GM23338 (cell line): ENCODE data around the gene SLC6A19. TPM values are rescaled to one million over a fixed set of nuclear protein-coding genes. Genes with fewer than 3 reads are reported as not detected.

Experiments
- ATAC-seq: fragments of 200-7000 bp; cut with Tn5 transposase; 3 replicates; pipeline ENCODE4 v1.9.1; 2020
- DNase-seq: peaks from one replicate; pipeline ENCODE4 v3.0.0-alpha.2; 2015; ENCODE audit warnings: low spot score
- H2AFZ ChIP-seq: fragments of 200-600 bp; sonication (generic); 2 replicates; pipeline ENCODE4 v1.8.0; 2016; ENCODE audit warnings: antibody characterized with exemption, mild to moderate bottlenecking, moderate library complexity
- H3F3A ChIP-seq: fragments of 200-600 bp; sonication (generic); replicated peaks from 2 replicates; pipeline ENCODE4 v1.8.0; 2017; ENCODE audit warnings: antibody characterized with exemption, mixed run types, low read depth
- H3K27ac ChIP-seq: fragments of 200-600 bp; sonication (generic); 2 replicates; pipeline ENCODE4 v1.6.1; 2016; ENCODE audit warnings: low read depth
- H3K27me3 ChIP-seq: fragments of 200-600 bp; sonication (generic); 2 replicates; pipeline ENCODE4 v1.8.0; 2016; ENCODE audit warnings: mild to moderate bottlenecking, mixed run types, moderate library complexity; ENCODE audit not compliant: insufficient read depth
- H3K36me3 ChIP-seq: fragments of 200-600 bp; sonication (generic); 2 replicates; pipeline ENCODE4 v1.8.0; 2016; ENCODE audit warnings: mild to moderate bottlenecking; ENCODE audit not compliant: insufficient read depth
- H3K4me1 ChIP-seq: fragments of 200-600 bp; sonication (generic); 2 replicates; pipeline ENCODE4 v1.8.0; 2016; ENCODE audit warnings: mild to moderate bottlenecking, moderate library complexity; ENCODE audit not compliant: insufficient read depth
- H3K4me2 ChIP-seq: fragments of 200-600 bp; sonication (generic); 2 replicates; pipeline ENCODE4 v1.7.1; 2017; ENCODE audit warnings: mixed run types
- H3K4me3 ChIP-seq: fragments of 200-600 bp; sonication (generic); 2 replicates; pipeline ENCODE4 v1.6.1; 2016; ENCODE audit warnings: mixed run types
- H3K79me2 ChIP-seq: fragments of 200-600 bp; sonication (generic); replicated peaks from 2 replicates; pipeline ENCODE4 v1.8.0; 2017; ENCODE audit warnings: mild to moderate bottlenecking; ENCODE audit not compliant: insufficient read depth
- H3K9me2 ChIP-seq: fragments of 200-600 bp; sonication (generic); 2 replicates; pipeline ENCODE4 v1.8.0; 2017; ENCODE audit not compliant: insufficient read depth
- H4K20me1 ChIP-seq: fragments of 200-600 bp; sonication (generic); replicated peaks from 2 replicates; pipeline ENCODE4 v1.8.0; 2017; ENCODE audit warnings: mild to moderate bottlenecking; ENCODE audit not compliant: insufficient read depth
- H3K27ac Mint-ChIP-seq: 2 replicates; pipeline ENCODE4 v1.8.0; 2020; ENCODE audit warnings: inconsistent platforms, mild to moderate bottlenecking, moderate library complexity, mixed read lengths
- H3K27me3 Mint-ChIP-seq: 3 replicates; pipeline ENCODE4 v1.8.0; 2022; ENCODE audit warnings: low read depth, mild to moderate bottlenecking, moderate library complexity, mixed read lengths, inconsistent platforms; ENCODE audit not compliant: insufficient read depth, poor library complexity
- H3K36me3 Mint-ChIP-seq: 3 replicates; pipeline ENCODE4 v1.8.0; 2021; ENCODE audit warnings: low read depth, mild to moderate bottlenecking, inconsistent platforms, moderate library complexity, mixed read lengths
- H3K4me1 Mint-ChIP-seq: 3 replicates; pipeline ENCODE4 v1.8.0; 2020; ENCODE audit warnings: mild to moderate bottlenecking, inconsistent platforms, mixed read lengths
- H3K4me3 Mint-ChIP-seq: 3 replicates; pipeline ENCODE4 v1.8.0; 2021; ENCODE audit warnings: moderate library complexity, mild to moderate bottlenecking, inconsistent platforms, mixed read lengths
- H3K9me3 Mint-ChIP-seq: 3 replicates; pipeline ENCODE4 v1.8.0; 2020; ENCODE audit warnings: moderate library complexity, mild to moderate bottlenecking, inconsistent platforms, mixed read lengths
- CREB1 ChIP-seq: fragments of 250-450 bp; sonication (Bioruptor Pico); IDR thresholded peaks from 2 replicates; pipeline ENCODE4 v1.5.0; 2020; ENCODE audit warnings: low read depth, mild to moderate bottlenecking, moderate library complexity
- CTCF ChIP-seq, 2 experiments: fragments of 200-600 bp in 1 of 2; sonication (generic) in 1 of 2; conservative IDR thresholded peaks; 2 replicates each; pipeline versions ENCODE4 v1.5.1 to v1.6.1; 2016 to 2017; ENCODE audit warnings: antibody characterized with exemption in 2 of 2, low read depth in 2 of 2, mild to moderate bottlenecking in 2 of 2, moderate library complexity in 1 of 2
- ETS1 ChIP-seq: IDR thresholded peaks from 2 replicates; pipeline ENCODE4 v1.6.1; 2016; ENCODE audit warnings: antibody characterized with exemption
- EZH2 ChIP-seq: fragments of 200-600 bp; sonication (generic); IDR thresholded peaks from one replicate; pipeline ENCODE4 v1.8.0; 2017; ENCODE audit warnings: antibody characterized with exemption, mild to moderate bottlenecking, low read depth; ENCODE audit not compliant: unreplicated experiment
- EZH2phosphoT487 ChIP-seq: fragments of 200-600 bp; sonication (generic); IDR thresholded peaks from one replicate; pipeline ENCODE4 v1.8.1; 2018; ENCODE audit warnings: antibody characterized with exemption; ENCODE audit not compliant: unreplicated experiment
- JUNB ChIP-seq: IDR thresholded peaks from one replicate; pipeline ENCODE4 v1.6.1; 2016; ENCODE audit warnings: antibody characterized with exemption; ENCODE audit not compliant: unreplicated experiment
- POLR2AphosphoS5 ChIP-seq: IDR thresholded peaks from 2 replicates; pipeline ENCODE4 v1.6.1; 2016; ENCODE audit warnings: antibody characterized with exemption, low read depth
- REST ChIP-seq: IDR thresholded peaks from one replicate; pipeline ENCODE4 v1.6.1; 2018; ENCODE audit warnings: antibody characterized with exemption; ENCODE audit not compliant: unreplicated experiment
- STAT1 ChIP-seq: IDR thresholded peaks from one replicate; pipeline ENCODE4 v1.6.1; 2016; ENCODE audit warnings: antibody characterized with exemption; ENCODE audit not compliant: unreplicated experiment
- ZNF114 ChIP-seq: fragments of 250-450 bp; sonication (Bioruptor Pico); IDR thresholded peaks from 2 replicates; pipeline ENCODE4 v1.5.0; 2020; ENCODE audit warnings: mild to moderate bottlenecking, moderate library complexity
- ZNF331 ChIP-seq: fragments of 250-450 bp; sonication (Bioruptor Pico); IDR thresholded peaks from 2 replicates; pipeline ENCODE4 v1.5.0; 2020; ENCODE audit warnings: low read depth, mild to moderate bottlenecking, moderate library complexity
- polyA plus RNA-seq: library from polyadenylated mRNA; unstranded; fragments of >200 nt; fragmentation: Nextera tagmentation; extraction: Ambion mirVana; gene quantifications from 2 replicates; pipeline ENCODE4 v1.2.1, GENCODE V29; 2016
- total RNA-seq: library from RNA; depleted of rRNA; stranded (reverse); fragments of >200 nt; shearing (Covaris generic); gene quantifications from 2 replicates; pipeline ENCODE4 v1.2.3, GENCODE V29; 2014

SLC6A19 gene
- total and polyA plus RNA-seq, 2 experiments from 2014 or later = not detected

GRCh38 chr5:1229822-1230221 is 28.4 kb downstream of the SLC6A19 start:
- ATAC-seq (peak; percentile 52), DNase-seq (no peak)
- H3K4me2 ChIP-seq = no peak overlapping the region
- no peaks in the 10 kb centered on the region for H3K36me3 Mint-ChIP-seq
- H3K9me3 Mint-ChIP-seq = no peaks in the 10 kb centered on the region; the same call in 2 of the 3 replicates
- H4K20me1 ChIP-seq = no peaks in the 10 kb centered on the region
- no peaks in the 10 kb centered on the region for H3K79me2 ChIP-seq
- no peaks in the 10 kb centered on the region for H3K4me1 ChIP-seq
- H3K27ac ChIP-seq = no peak overlapping the region
- H3K4me3 Mint-ChIP-seq = no peak overlapping the region
- no peak overlapping the region for H2AFZ ChIP-seq
- H3K36me3 ChIP-seq = no peaks in the 10 kb centered on the region
- H3K4me1 Mint-ChIP-seq = peaks cover 20% of the 10 kb centered on the region
- H3F3A ChIP-seq = no peaks in the 10 kb centered on the region
- TF ChIP-seq STAT1 (no peak), ZNF331 (CRISPR knock-in tag) (no peak), EZH2phosphoT487 (no peak), EZH2 (no peak)
- no peaks in the 10 kb centered on the region for H3K27me3 ChIP-seq
- H3K27ac Mint-ChIP-seq = no peak overlapping the region
- no peaks in the 10 kb centered on the region for H3K9me2 ChIP-seq
- no peak overlapping the region for H3K4me3 ChIP-seq
- H3K27me3 Mint-ChIP-seq = peaks cover 9% of the 10 kb centered on the region

GRCh38 chr5:1230551-1230950 is 29.2 kb downstream of the SLC6A19 start:
- H3K36me3 ChIP-seq = no peaks in the 10 kb centered on the region
- no peaks in the 10 kb centered on the region for H3K4me1 ChIP-seq
- Mint-ChIP-seq H3K27ac (no peak overlapping the region), H3K4me3 (no peak overlapping the region), H3K36me3 (no peaks in the 10 kb centered on the region), H3K9me3 (peaks cover 5% of the 10 kb centered on the region; the same call in 2 of the 3 replicates), H3K27me3 (peaks cover 9% of the 10 kb centered on the region), H3K4me1 (peaks cover 20% of the 10 kb centered on the region)
- H3K4me3 ChIP-seq = no peak overlapping the region
- H3K79me2 ChIP-seq = no peaks in the 10 kb centered on the region
- DNase-seq = no peak
- H3K9me2 ChIP-seq = no peaks in the 10 kb centered on the region
- no peaks in the 10 kb centered on the region for H3K27me3 ChIP-seq
- no peak overlapping the region for H2AFZ ChIP-seq
- no peak overlapping the region for H3K4me2 ChIP-seq
- H3K27ac ChIP-seq = no peak overlapping the region
- ATAC-seq = no peak
- H4K20me1 ChIP-seq = no peaks in the 10 kb centered on the region
- H3F3A ChIP-seq = no peaks in the 10 kb centered on the region
- no peak for TF ChIP-seq POLR2AphosphoS5
- TF ChIP-seq JUNB = no peak
- no peak for TF ChIP-seq STAT1
- no peak for TF ChIP-seq ETS1
- TF ChIP-seq CREB1 (CRISPR knock-in tag) = no peak
- no peak for TF ChIP-seq CTCF (conservative IDR thresholded peaks at IDR 0.05; ENCODE audit: low read depth in 2 of 2)
- no peak for TF ChIP-seq REST
- no peak for TF ChIP-seq ZNF331 (CRISPR knock-in tag)
- TF ChIP-seq EZH2 = no peak
- TF ChIP-seq ZNF114 (CRISPR knock-in tag) = no peak
